ENCODE data around the gene PANK1.

DNA sequence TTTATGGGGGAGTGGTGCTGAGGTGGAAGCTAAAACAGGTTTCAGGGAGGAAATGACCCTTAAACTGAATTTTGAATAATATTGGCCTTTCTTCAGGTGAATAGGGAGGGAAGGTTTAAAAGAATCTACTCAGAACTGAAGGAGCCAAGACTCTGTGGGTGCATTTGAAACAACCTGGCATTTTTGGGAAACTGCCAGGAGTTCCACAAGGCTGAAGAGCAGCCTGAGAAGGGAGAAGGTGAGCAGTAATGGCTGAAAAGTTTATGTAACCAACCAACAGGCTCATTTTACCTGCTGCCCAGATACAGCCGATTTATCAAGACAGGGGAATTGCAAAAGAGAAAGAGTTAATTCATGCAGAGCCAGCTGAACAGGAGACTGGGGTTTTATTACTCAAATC lies 4.0 kb upstream of the PANK1 start:
- TF ChIP-seq CSDC2 (CRISPR knock-in tag; IDR thresholded peaks at IDR 0.05) = no peak
- TF ChIP-seq ZNF565 (CRISPR knock-in tag; conservative IDR thresholded peaks at IDR 0.05; ENCODE audit: low read depth) = no peak

Data from SK-N-SH treated with all-trans-retinoic acid at 6 μM for 48 hours (cell line).